LNCAP (cell line): ENCODE measurements around the gene SUCLG2.

Experiments used
- TF ChIP-seq, protein P1 (sequence below): fragments of 450-650 bp; IDR thresholded peaks from 2 replicates; pipeline ENCODE4 v1.5.1; 2017; ENCODE audit warnings: mild to moderate bottlenecking

Gene SUCLG2

DNA sequence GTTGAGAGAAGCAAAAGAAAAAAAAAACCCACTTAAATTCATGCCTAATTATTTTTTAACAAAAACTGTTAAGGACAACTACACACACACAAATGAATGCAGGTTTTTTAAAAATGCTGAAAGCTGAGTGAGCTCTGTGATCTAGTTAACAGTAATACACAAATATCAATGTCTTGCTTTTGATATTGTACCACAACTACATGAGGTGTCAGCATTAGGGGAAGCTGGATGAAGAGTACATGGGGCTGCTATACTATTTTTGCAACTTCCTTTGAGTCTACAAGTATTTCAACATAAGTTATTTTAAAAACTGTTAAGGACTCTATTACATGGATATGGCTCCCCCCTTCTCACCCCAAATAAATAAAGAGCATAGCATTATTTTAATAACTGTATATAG, 44.7 kb downstream of the SUCLG2 start:
- TF ChIP-seq, protein P1, sequence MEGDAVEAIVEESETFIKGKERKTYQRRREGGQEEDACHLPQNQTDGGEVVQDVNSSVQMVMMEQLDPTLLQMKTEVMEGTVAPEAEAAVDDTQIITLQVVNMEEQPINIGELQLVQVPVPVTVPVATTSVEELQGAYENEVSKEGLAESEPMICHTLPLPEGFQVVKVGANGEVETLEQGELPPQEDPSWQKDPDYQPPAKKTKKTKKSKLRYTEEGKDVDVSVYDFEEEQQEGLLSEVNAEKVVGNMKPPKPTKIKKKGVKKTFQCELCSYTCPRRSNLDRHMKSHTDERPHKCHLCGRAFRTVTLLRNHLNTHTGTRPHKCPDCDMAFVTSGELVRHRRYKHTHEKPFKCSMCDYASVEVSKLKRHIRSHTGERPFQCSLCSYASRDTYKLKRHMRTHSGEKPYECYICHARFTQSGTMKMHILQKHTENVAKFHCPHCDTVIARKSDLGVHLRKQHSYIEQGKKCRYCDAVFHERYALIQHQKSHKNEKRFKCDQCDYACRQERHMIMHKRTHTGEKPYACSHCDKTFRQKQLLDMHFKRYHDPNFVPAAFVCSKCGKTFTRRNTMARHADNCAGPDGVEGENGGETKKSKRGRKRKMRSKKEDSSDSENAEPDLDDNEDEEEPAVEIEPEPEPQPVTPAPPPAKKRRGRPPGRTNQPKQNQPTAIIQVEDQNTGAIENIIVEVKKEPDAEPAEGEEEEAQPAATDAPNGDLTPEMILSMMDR = no peak

- TF ChIP-seq, protein P1 = no peak
These were observed 46.4 kb downstream of the SUCLG2 start for GRCh38 chr3:67608034-67608433.

GRCh38 chr3:67605377-67605776, 49.0 kb downstream of the SUCLG2 start:
- TF ChIP-seq, protein P1 = no peak

GRCh38 chr3:67602816-67603215, 51.6 kb downstream of the SUCLG2 start:
- TF ChIP-seq, protein P1 = no peak

- TF ChIP-seq, protein P1 = no peak
These were observed 52.3 kb downstream of the SUCLG2 start for GRCh38 chr3:67601919-67602608.

DNA sequence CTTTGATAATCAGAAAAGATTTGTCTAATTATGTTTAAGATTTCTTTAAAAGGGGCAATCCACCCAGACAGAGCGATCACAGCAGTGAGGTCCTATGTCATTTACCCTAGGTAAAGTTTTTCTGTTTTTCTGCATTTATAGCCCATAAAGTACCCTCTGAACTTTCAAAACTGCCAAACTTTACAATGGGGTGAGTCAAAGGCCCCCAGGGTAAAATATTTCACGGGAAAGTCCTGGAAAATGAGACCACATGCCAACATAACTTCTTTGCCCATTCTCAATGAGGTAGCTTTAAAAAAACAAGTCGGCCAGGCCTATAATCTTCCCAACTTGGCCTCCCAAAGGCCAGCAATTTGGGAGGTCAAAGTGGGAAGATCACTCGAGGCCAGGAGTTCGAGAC, 53.0 kb downstream of the SUCLG2 start:
- TF ChIP-seq, protein P1 = no peak

GRCh38 chr3:67599821-67600220, 54.6 kb downstream of the SUCLG2 start:
- TF ChIP-seq, protein P1 = no peak
